ENCODE measurements around the gene KRTAP4-16. TPM values are rescaled to one million over a fixed set of nuclear protein-coding genes. Genes with fewer than 3 reads are reported as not detected.
"Not testable (repeated sequence)": the region's sequence is repeated elsewhere in the genome, so short reads cannot be mapped to it uniquely, and the experiment has no call there.

KRTAP4-16 gene
- total RNA-seq, 1 donor from 2014 or later, result not detected

DNA sequence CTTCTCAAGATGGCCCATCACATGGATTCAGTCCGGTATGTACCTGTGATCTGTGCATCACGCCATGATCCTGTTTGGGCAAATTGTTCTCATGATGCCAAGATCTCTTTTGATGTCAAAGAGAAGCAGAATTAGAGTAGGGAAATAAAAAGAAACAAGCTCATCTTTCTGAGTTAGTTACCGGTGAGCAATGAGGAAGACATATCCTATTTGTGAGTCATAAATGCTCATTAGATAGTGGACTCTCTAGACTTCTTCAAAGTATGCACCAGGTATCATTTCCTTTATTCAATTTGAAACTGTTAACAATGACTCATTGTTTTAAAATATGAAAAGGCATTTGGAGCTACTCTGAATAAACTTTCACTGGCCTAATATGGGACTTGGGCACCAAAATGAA, 30.0 kb upstream of the KRTAP4-16 start:
- no peaks in the 10 kb centered on the region for H3K36me3 Mint-ChIP-seq (ENCODE audit: low read depth)

DNA sequence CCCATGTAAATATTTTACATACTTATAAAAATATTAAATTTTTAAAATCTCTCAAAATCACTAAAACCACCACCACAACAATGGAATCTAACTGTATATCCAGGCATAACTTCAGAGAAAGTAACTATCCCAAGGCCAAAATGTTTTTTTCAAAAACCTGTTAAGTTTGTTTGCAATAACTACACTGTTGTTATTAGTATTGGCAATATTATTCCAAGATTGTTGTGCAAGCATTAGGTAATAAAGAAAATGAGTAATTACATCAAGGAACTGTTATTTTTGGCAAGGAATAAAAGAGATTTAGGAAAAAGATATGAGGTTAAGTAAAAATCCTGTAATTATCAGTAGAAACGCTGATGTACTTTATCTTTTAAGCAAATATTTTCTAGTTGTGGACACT, 25.4 kb upstream of the KRTAP4-16 start:
- Mint-ChIP-seq H3K27me3 (ENCODE audit: insufficient read depth) (peaks cover 2% of the 10 kb centered on the region), H3K4me1 (ENCODE audit: low read depth) (no peaks in the 10 kb centered on the region), H3K27ac (no peak overlapping the region), H3K36me3 (ENCODE audit: low read depth) (no peaks in the 10 kb centered on the region), H3K9me3 (peaks cover 1% of the 10 kb centered on the region), H3K4me3 (no peak overlapping the region)
- no peak for DNase-seq (ENCODE audit: low spot score)
- intact Hi-C loops (cut with micrococcal nuclease), result no loop called here

More for the DNA sequence above, 30.0 kb upstream of the KRTAP4-16 start:
- Mint-ChIP-seq H3K4me1 (ENCODE audit: low read depth) (no peaks in the 10 kb centered on the region), H3K9me3 (no peaks in the 10 kb centered on the region), H3K4me3 (no peak overlapping the region), H3K27ac (no peak overlapping the region), H3K27me3 (ENCODE audit: insufficient read depth) (no peaks in the 10 kb centered on the region)
- intact Hi-C loops (cut with micrococcal nuclease), result no loop called here
- no peak for DNase-seq (ENCODE audit: low spot score)

DNA sequence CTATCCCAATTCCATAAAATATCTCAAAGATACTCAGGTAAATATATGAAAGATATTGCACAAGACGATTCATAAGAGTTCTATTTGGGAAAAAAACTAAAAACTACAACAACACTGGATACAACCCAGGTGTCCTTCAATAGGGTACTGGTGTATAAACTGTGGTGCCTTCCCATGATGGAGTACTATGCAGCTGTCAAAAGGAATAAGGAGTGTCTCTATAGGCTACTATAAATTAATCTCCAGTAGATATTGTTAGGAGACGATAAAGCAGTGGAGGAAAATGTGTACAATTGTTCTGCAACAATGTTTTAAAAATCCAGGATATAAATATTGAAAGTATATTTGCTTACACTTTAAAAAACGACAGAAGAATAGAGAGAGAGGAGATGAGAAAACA, 24.4 kb upstream of the KRTAP4-16 start:
- Mint-ChIP-seq H3K4me3 (no peak overlapping the region), H3K27ac (no peak overlapping the region), H3K9me3 (peaks cover 3% of the 10 kb centered on the region), H3K27me3 (ENCODE audit: insufficient read depth) (peaks cover 2% of the 10 kb centered on the region), H3K4me1 (ENCODE audit: low read depth) (no peaks in the 10 kb centered on the region), H3K36me3 (ENCODE audit: low read depth) (no peaks in the 10 kb centered on the region)
- no peak for DNase-seq (ENCODE audit: low spot score)
- intact Hi-C loops (cut with micrococcal nuclease), result no loop called here

- Mint-ChIP-seq H3K4me3 (no peak overlapping the region), H3K4me1 (ENCODE audit: low read depth) (no peaks in the 10 kb centered on the region), H3K9me3 (peaks cover 3% of the 10 kb centered on the region), H3K27me3 (ENCODE audit: insufficient read depth) (peaks cover 2% of the 10 kb centered on the region), H3K27ac (no peak overlapping the region), H3K36me3 (ENCODE audit: low read depth) (no peaks in the 10 kb centered on the region)
- DNase-seq (ENCODE audit: low spot score), result no peak
- intact Hi-C loops (cut with micrococcal nuclease), result no loop called here
These were observed 23.1 kb upstream of the KRTAP4-16 start for GRCh38 chr17:41125064-41125463.

GRCh38 chr17:41123991-41124371, 22.0 kb upstream of the KRTAP4-16 start, which contains the start of gene KRTAP4-12:
Gene KRTAP4-12, minus strand, starts transcription at chr17:41124182. Its CDS starts 60 bp downstream, at chr17:41124122.
- H3K27me3 Mint-ChIP-seq (ENCODE audit: insufficient read depth); DNase-seq (ENCODE audit: low spot score); intact Hi-C loops (cut with micrococcal nuclease); H3K27ac Mint-ChIP-seq; H3K9me3 Mint-ChIP-seq; H3K36me3 Mint-ChIP-seq (ENCODE audit: low read depth); H3K4me3 Mint-ChIP-seq; H3K4me1 Mint-ChIP-seq (ENCODE audit: low read depth): not testable (repeated sequence)

GRCh38 chr17:41123292-41123990, 21.4 kb upstream of the KRTAP4-16 start:
- H3K27ac Mint-ChIP-seq; H3K4me3 Mint-ChIP-seq; DNase-seq (ENCODE audit: low spot score); H3K27me3 Mint-ChIP-seq (ENCODE audit: insufficient read depth); H3K4me1 Mint-ChIP-seq (ENCODE audit: low read depth); intact Hi-C loops (cut with micrococcal nuclease); H3K9me3 Mint-ChIP-seq; H3K36me3 Mint-ChIP-seq (ENCODE audit: low read depth): not testable (repeated sequence)

GRCh38 chr17:41121742-41122141, 19.7 kb upstream of the KRTAP4-16 start:
- no peak for DNase-seq (ENCODE audit: low spot score)
- intact Hi-C loops (cut with micrococcal nuclease), result no loop called here
- no peaks in the 10 kb centered on the region for H3K4me1 Mint-ChIP-seq (ENCODE audit: low read depth)
- no peak overlapping the region for H3K4me3 Mint-ChIP-seq
- H3K36me3 Mint-ChIP-seq (ENCODE audit: low read depth), result no peaks in the 10 kb centered on the region
- no peak overlapping the region for H3K27ac Mint-ChIP-seq
- H3K9me3 Mint-ChIP-seq, result peaks cover 3% of the 10 kb centered on the region
- peaks cover 2% of the 10 kb centered on the region for H3K27me3 Mint-ChIP-seq (ENCODE audit: insufficient read depth)

DNA sequence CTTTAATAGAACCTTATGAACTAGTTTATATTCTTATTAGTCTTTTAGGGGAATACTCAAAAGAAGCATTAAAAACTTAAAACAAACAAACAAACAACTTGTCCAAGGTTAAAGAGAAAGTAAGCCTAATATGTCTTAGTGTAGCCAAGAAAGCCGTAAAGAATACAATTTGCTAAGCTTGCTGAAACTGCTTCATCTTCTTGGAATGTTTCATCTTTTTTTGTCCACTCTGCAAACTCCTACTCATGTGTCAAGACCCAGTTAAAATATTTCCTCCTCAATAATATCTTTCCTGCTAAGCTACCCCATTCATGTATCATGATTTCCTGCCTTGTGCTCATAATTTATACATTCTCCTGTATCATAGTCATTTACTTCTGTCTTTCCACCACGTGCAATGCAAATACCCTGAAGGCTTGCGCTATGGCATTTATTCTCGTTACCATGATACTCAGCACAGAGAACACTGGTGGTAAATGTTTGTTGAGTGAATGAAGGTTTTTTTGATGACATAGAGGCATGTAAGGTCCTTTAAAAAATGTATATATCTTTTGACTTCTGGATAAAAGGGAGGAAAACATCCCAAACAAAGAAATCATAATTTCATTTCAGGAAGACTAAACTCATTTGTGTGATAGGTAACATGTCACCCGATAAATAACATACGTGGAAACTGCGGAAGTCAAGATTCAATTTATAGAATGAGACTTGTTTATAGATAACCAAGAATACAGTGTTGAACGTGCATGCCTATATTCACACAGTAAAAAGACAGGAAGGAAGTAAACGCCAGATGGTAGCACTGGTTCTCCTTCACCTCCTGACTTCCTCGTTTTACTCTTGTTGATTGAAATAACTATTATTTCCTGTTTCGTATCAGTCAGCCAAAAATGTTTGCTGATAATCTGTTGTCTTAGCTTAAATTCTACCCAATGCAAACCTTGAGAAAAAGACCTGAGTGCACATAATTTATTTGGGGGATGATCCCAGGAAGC, 18.0 kb upstream of the KRTAP4-16 start:
- H3K27ac Mint-ChIP-seq; H3K36me3 Mint-ChIP-seq (ENCODE audit: low read depth); intact Hi-C loops (cut with micrococcal nuclease); DNase-seq (ENCODE audit: low spot score); H3K27me3 Mint-ChIP-seq (ENCODE audit: insufficient read depth); H3K4me3 Mint-ChIP-seq; H3K4me1 Mint-ChIP-seq (ENCODE audit: low read depth); H3K9me3 Mint-ChIP-seq: not testable (repeated sequence)

DNA sequence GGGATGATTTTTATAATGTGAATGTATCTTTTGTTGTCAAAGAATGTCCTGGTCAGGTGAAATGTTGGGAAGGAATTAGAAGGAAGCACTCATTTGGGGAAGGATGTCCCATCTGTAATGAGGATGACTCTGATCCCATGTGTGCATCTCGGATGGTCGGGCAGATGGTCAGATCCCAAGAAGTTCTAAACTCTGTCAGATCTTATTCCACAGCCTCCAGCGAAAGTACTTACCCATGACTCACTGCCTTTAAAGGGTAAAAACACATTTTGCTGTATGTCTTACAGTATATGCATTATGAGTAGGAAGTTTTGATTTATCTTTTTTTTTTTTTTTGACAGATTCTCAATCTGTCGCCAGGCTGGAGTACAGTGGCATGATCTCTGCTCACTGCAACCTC, 16.7 kb upstream of the KRTAP4-16 start:
- no peaks in the 10 kb centered on the region for H3K27me3 Mint-ChIP-seq (ENCODE audit: insufficient read depth)
- no peaks in the 10 kb centered on the region for H3K4me1 Mint-ChIP-seq (ENCODE audit: low read depth)
- no peak overlapping the region for H3K27ac Mint-ChIP-seq
- peaks cover 3% of the 10 kb centered on the region for H3K9me3 Mint-ChIP-seq
- no peaks in the 10 kb centered on the region for H3K36me3 Mint-ChIP-seq (ENCODE audit: low read depth)
- no peak for DNase-seq (ENCODE audit: low spot score)
- intact Hi-C loops (cut with micrococcal nuclease), result no loop called here
- no peak overlapping the region for H3K4me3 Mint-ChIP-seq

DNA sequence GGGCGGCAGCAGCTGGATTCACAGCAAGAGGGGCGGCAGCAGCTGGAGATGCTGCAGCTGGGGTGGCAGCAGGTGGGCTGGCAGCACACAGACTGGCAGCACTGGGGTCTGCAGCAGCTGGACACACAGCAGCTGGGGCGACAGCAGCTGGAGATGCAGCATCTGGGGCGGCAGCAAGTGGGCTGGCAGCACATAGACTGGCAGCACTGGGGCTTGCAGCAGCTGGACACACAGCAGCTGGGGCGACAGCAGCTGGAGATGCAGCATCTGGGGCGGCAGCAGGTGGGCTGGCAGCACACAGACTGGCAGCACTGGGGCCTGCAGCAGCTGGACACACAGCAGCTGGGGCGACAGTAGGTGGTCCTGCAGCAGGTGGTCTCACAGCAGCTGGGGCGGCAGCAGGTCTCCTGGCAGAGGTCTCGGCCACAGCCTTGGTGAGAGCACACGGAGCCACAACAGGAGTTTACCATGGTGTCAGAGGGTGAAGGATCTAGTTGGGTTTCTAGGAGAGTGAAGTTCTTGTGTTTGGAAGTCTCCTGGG, 15.9 kb upstream of the KRTAP4-16 start, which contains the start of gene KRTAP4-11:
Gene KRTAP4-11 (minus strand): TSS at position 528 of the 541 bp plus-strand sequence. CDS start 58 bp downstream, at position 470.
- H3K36me3 Mint-ChIP-seq (ENCODE audit: low read depth); H3K27me3 Mint-ChIP-seq (ENCODE audit: insufficient read depth); H3K4me3 Mint-ChIP-seq; H3K27ac Mint-ChIP-seq; H3K4me1 Mint-ChIP-seq (ENCODE audit: low read depth); intact Hi-C loops (cut with micrococcal nuclease); H3K9me3 Mint-ChIP-seq; DNase-seq (ENCODE audit: low spot score): not testable (repeated sequence)

DNA sequence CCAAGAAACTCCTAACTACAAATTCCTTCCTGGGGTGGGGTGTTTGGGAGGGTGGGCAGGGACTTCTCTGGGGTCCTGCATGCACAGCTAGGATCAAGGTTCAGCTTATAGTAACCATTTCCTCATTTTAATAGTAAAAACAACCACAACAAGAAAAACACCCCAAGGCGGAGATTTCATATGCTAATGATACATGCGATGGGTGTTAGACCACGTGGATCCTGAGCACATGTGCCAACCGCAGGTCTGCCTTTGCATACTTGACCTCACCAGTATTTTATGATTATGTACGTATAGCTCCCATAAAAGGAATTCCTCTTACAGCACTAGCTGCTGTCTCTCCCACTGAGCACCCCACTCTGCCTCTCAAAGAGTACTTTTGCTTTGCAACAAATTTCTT, 14.3 kb upstream of the KRTAP4-16 start:
- intact Hi-C loops (cut with micrococcal nuclease), result no loop called here
- no peak for DNase-seq (ENCODE audit: low spot score)
- H3K9me3 Mint-ChIP-seq, result peaks cover 2% of the 10 kb centered on the region

DNA sequence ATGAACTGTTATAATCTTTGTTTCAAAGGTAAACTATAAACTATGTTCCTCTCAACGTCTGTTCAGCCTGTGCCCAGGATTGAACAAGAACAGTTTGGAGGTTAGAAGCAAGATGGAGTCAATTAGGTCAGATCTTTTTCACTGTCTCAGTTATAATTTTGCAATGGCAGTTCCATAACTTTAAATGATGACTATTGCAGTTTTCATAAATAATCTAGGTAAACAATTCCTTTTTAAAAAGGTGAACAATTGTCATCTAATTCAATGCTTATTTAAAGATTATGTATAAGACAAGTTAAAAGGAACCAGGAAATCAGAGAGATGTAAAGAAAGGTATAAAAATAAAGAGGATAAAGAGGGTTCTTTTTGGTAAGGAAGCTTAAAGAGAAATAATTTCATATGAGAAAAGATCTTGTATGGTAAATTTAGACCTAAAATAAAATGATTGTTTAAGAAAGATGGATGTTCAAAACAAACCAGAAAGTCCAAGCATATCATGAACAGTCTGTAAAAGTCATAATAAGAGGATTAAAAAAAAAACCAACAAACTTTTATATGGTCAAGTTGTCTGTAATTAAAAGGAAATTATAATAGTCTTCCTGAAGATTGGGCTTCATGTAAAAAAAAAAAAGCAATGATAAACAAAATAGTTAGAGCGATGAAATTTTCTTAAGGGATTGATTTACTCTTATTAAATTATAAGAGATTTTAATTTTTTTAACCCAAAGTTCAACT, 9.3 kb upstream of the KRTAP4-16 start:
- Mint-ChIP-seq H3K9me3 (peaks cover 11% of the 10 kb centered on the region), H3K36me3 (ENCODE audit: low read depth) (no peaks in the 10 kb centered on the region), H3K27me3 (ENCODE audit: insufficient read depth) (peaks cover 2% of the 10 kb centered on the region), H3K27ac (no peak overlapping the region), H3K4me3 (no peak overlapping the region), H3K4me1 (ENCODE audit: low read depth) (no peaks in the 10 kb centered on the region)
- intact Hi-C loops (cut with micrococcal nuclease), result no loop called here
- DNase-seq (ENCODE audit: low spot score), result no peak

More for the DNA sequence above, 14.3 kb upstream of the KRTAP4-16 start:
- Mint-ChIP-seq H3K27me3 (ENCODE audit: insufficient read depth) (no peaks in the 10 kb centered on the region), H3K36me3 (ENCODE audit: low read depth) (no peaks in the 10 kb centered on the region), H3K27ac (no peak overlapping the region), H3K4me1 (ENCODE audit: low read depth) (no peaks in the 10 kb centered on the region), H3K4me3 (no peak overlapping the region)

Measured in activated T-helper 1 cell treated with anti-CD3 and anti-CD28 coated beads, Interleukin-12 subunit alpha, Interleukin-12 subunit beta, Interleukin-2, Interleukin-4 antibody, amounts not matched to agents 30 ng/mL and 10 ng/mL and 1 ng/mL, durations not matched to agents 14 hours and 24 hours and 36 hours (primary cell).